HCT116 (cell line): ENCODE results near the gene SORCS2. TPM values are rescaled to one million over a fixed set of nuclear protein-coding genes. Genes with fewer than 3 reads are reported as not detected.

Source experiments
- ATAC-seq: fragments of 200-7000 bp; cut with Tn5 transposase; 2 replicates; pipeline ENCODE4 v1.9.1; 2020; ENCODE audit warnings: mild to moderate bottlenecking, moderate library complexity
- BruUV-seq: library from RNA; stranded (reverse); fragments of 400-500 nt; replicated peaks from 2 replicates; lab custom pipeline; 2021; lab: Mats Ljungman, UMichigan
- CTCF ChIA-PET: fragments of 300-600 bp; sonication (Branson Sonifier 250); formaldehyde crosslinking; loops from one replicate; lab custom pipeline; 2021; ENCODE audit warnings: antibody characterized with exemption; lab: Charles Lee
- POLR2A ChIA-PET: fragments of 300-600, 350-600 bp; sonication (Branson Sonifier 250); formaldehyde crosslinking; loops from one replicate; lab custom pipeline; 2021; ENCODE audit warnings: antibody characterized with exemption; lab: Charles Lee
- RAD21 ChIA-PET, 2 experiments: fragments of 300-600 bp; sonication (Branson Sonifier 250); formaldehyde crosslinking; loops; one replicate each; lab custom pipeline; 2023; ENCODE audit warnings: low total read pairs in 2 of 2; ENCODE audit not compliant: uncharacterized antibody in 2 of 2, unreplicated experiment in 2 of 2, low non-redundant PET in 1 of 2; lab: Charles Lee
- DNase-seq: peaks from one replicate; pipeline ENCODE4 v3.0.0-alpha.2; 2010; ENCODE audit warnings: low read depth, low spot score
- H2AFZ ChIP-seq: fragments of 200-600 bp; shearing (Covaris generic), sonication (generic); 2 replicates; pipeline ENCODE4 v1.6.1; 2017; ENCODE audit warnings: low read depth, mixed run types, mixed read lengths, antibody characterized with exemption, low read length; ENCODE audit not compliant: poor library complexity, severe bottlenecking
- H3K27ac ChIP-seq: 2 replicates; pipeline ENCODE4 v1.5.1; 2012; ENCODE audit warnings: low read depth, low read length
- H3K27me3 ChIP-seq: fragments of 200-600 bp; sonication (generic); 2 replicates; pipeline ENCODE4 v1.6.1; 2016; ENCODE audit warnings: mixed run types, low read length, mixed read lengths; ENCODE audit not compliant: insufficient read depth
- H3K36me3 ChIP-seq, 2 experiments: fragments of 200-500 bp in 1 of 2; fragments of 200-600 bp in 1 of 2; sonication (Bioruptor generic) in 1 of 2; sonication (generic) in 1 of 2; 2 replicates each; pipeline versions ENCODE4 v1.5.1 to v1.6.1; 2014 to 2016; ENCODE audit warnings: low read length in 2 of 2, inconsistent platforms in 1 of 2, mixed read lengths in 1 of 2, mixed run types in 1 of 2; ENCODE audit not compliant: insufficient read depth in 2 of 2, control insufficient read depth in 1 of 2
- H3K4me1 ChIP-seq, 2 experiments: fragments of 200-600 bp in 1 of 2; sonication (generic) in 1 of 2; 2 replicates each; pipeline versions ENCODE4 v1.5.1 to v1.6.1; 2012 to 2017; ENCODE audit warnings: low read length in 2 of 2, inconsistent platforms in 1 of 2, mild to moderate bottlenecking in 1 of 2, mixed read lengths in 1 of 2, mixed run types in 1 of 2, moderate library complexity in 1 of 2; ENCODE audit not compliant: insufficient read depth in 2 of 2, control insufficient read depth in 1 of 2
- H3K4me2 ChIP-seq: fragments of 200-600 bp; sonication (generic); 2 replicates; pipeline ENCODE4 v1.6.1; 2017; ENCODE audit warnings: mixed run types, low read length, mixed read lengths
- H3K4me3 ChIP-seq, 2 experiments: fragments of 200-600 bp in 1 of 2; sonication (generic) in 1 of 2; replicated peaks in 1 of 2; 2 replicates each; pipeline ENCODE4 v1.5.1; 2011 to 2016; ENCODE audit warnings: low read length in 2 of 2, control low read depth in 1 of 2, low read depth in 1 of 2, mild to moderate bottlenecking in 1 of 2, mixed read lengths in 1 of 2, mixed run types in 1 of 2
- H3K79me2 ChIP-seq: fragments of 200-600 bp; sonication (generic); 2 replicates; pipeline ENCODE4 v1.6.1; 2017; ENCODE audit warnings: mild to moderate bottlenecking, mixed run types, low read length, moderate library complexity, mixed read lengths; ENCODE audit not compliant: insufficient read depth
- H3K9ac ChIP-seq: fragments of 200-600 bp; sonication (generic); 2 replicates; pipeline ENCODE4 v1.6.1; 2016; ENCODE audit warnings: low read length, mixed read lengths
- H3K9me2 ChIP-seq: fragments of 200-600 bp; sonication (generic), shearing (Covaris generic); 2 replicates; pipeline ENCODE4 v1.6.1; 2017; ENCODE audit warnings: mixed run types, mild to moderate bottlenecking, moderate library complexity; ENCODE audit not compliant: insufficient read depth
- H3K9me3 ChIP-seq, 2 experiments: fragments of 200-500 bp in 1 of 2; fragments of 200-600 bp in 1 of 2; sonication (Bioruptor generic) in 1 of 2; sonication (generic) in 1 of 2; 2 replicates each; pipeline ENCODE4 v1.6.1; 2014 to 2017; ENCODE audit warnings: low read length in 2 of 2, mixed read lengths in 2 of 2, inconsistent platforms in 1 of 2, low read depth in 1 of 2, mild to moderate bottlenecking in 1 of 2, mixed run types in 1 of 2, moderate library complexity in 1 of 2; ENCODE audit not compliant: control insufficient read depth in 1 of 2, insufficient read depth in 1 of 2
- H4K20me1 ChIP-seq: fragments of 200-600 bp; sonication (generic), shearing (Covaris generic); 2 replicates; pipeline ENCODE4 v1.6.1; 2017; ENCODE audit warnings: mixed run types, mild to moderate bottlenecking, moderate library complexity; ENCODE audit not compliant: insufficient read depth
- CBX3 ChIP-seq: IDR thresholded peaks from 2 replicates; pipeline ENCODE4 v1.6.1; 2012; ENCODE audit warnings: low read depth
- EZH2 ChIP-seq: fragments of 200-600 bp; sonication (generic); IDR thresholded peaks from 2 replicates; pipeline ENCODE4 v1.6.1; 2017; ENCODE audit warnings: antibody characterized with exemption, mixed run types
- EZH2phosphoT487 ChIP-seq: fragments of 200-600 bp; IDR thresholded peaks from 2 replicates; pipeline ENCODE4 v1.6.1; 2018; ENCODE audit warnings: antibody characterized with exemption, borderline replicate concordance
- FOSL1 ChIP-seq: IDR thresholded peaks from 2 replicates; pipeline ENCODE4 v1.6.1; 2012; ENCODE audit warnings: low read depth
- JUND ChIP-seq: IDR thresholded peaks from 2 replicates; pipeline ENCODE4 v1.6.1; 2012
- POLR2A ChIP-seq: IDR thresholded peaks from 2 replicates; pipeline ENCODE4 v1.7.0; 2011; ENCODE audit warnings: borderline replicate concordance; ENCODE audit not compliant: insufficient read depth, insufficient read length; ENCODE audit errors: extremely low read depth
- POLR2AphosphoS5 ChIP-seq: IDR thresholded peaks from 2 replicates; pipeline ENCODE4 v1.6.1; 2011; ENCODE audit warnings: mild to moderate bottlenecking, low read depth, low read length, moderate library complexity
- RAD21 ChIP-seq: IDR thresholded peaks from 2 replicates; pipeline ENCODE4 v1.6.1; 2012; ENCODE audit warnings: low read depth, mild to moderate bottlenecking
- SP1 ChIP-seq: IDR thresholded peaks from 2 replicates; pipeline ENCODE4 v1.6.1; 2012; ENCODE audit warnings: low read depth
- TCF7L2 ChIP-seq: IDR thresholded peaks from 2 replicates; pipeline ENCODE4 v1.7.0; 2011; ENCODE audit warnings: borderline replicate concordance, inconsistent platforms; ENCODE audit not compliant: insufficient read depth, insufficient read length; ENCODE audit errors: extremely low read depth
- intact Hi-C: fragments of 100-400 bp; cut with micrococcal nuclease; formaldehyde crosslinking; loops from 2 replicates; pipeline ENCODE4 v1.10.0; 2022
- total RNA-seq: library from RNA; stranded (reverse); gene quantifications from one replicate; pipeline ENCODE4 v1.2.1, GENCODE V29; 2021; ENCODE audit not compliant: unreplicated experiment
- TF ChIP-seq, protein P1 (sequence below): IDR thresholded peaks from 2 replicates; pipeline ENCODE4 v1.6.1; 2012
- TF ChIP-seq, protein P2 (sequence below), 3 experiments: fragments of 200-600 bp in 1 of 3; sonication (generic) in 1 of 3; IDR thresholded peaks in 2 of 3; conservative IDR thresholded peaks in 1 of 3; 2 replicates each; pipeline ENCODE4 v1.5.1; 2012 to 2017; ENCODE audit warnings: low read depth in 2 of 3, low read length in 2 of 3, antibody characterized with exemption in 1 of 3, borderline replicate concordance in 1 of 3, control low read depth in 1 of 3, mild to moderate bottlenecking in 1 of 3, mixed read lengths in 1 of 3, mixed run types in 1 of 3, moderate library complexity in 1 of 3; ENCODE audit not compliant: insufficient read depth in 1 of 3

The SORCS2 gene
- total RNA-seq, 1 experiment from 2014 or later = 0.37 TPM

DNA sequence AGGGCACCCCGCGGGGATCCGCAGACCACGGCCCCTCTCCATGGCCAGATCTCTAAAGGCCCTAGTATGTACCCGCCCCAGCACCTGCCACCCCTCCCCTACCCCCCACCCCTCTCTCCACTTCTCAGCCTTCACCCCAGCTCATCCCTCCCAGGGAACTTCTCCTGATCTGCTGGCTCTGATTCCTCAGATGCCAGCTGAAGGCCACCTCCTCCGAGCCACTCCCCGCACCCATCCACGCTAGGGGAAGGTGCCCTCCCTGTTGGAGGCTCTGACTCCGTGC is 230.5 kb downstream of the SORCS2 start (continued):
- TF ChIP-seq, protein P1, sequence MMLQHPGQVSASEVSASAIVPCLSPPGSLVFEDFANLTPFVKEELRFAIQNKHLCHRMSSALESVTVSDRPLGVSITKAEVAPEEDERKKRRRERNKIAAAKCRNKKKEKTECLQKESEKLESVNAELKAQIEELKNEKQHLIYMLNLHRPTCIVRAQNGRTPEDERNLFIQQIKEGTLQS = no peak
- TF ChIP-seq RAD21 = no peak
- no peak for TF ChIP-seq EZH2phosphoT487
- no peak for TF ChIP-seq POLR2A
- TF ChIP-seq SP1 = no peak

DNA sequence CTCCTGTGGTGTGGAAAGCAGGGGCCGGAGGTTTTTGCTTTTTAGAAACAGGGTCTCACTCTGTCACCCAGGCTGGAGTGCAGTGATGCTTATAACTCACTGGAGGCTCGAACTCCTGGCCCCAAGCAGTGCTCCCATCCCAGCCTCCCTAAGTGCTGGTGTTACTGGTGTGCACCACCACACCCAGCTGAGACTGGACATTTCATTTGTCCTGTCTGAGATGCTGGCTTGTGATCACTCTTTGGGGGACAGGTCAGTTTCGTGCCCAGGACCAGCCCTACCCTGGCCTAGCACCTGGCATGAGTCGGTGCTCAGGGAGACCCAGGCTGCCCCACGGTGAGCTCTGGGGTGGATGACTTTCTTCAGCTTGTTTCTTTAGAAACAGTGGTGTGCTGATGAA is 231.1 kb downstream of the SORCS2 start:
- POLR2A ChIA-PET = no interaction called here
- Histone ChIP-seq H3K9me3 (no peaks in the 10 kb centered on the region; a peak in 1 of 4 replicates), H3K27me3 (no peaks in the 10 kb centered on the region), H4K20me1 (no peaks in the 10 kb centered on the region), H3K9ac (no peak overlapping the region), H3K4me2 (no peak overlapping the region), H3K9me2 (no peaks in the 10 kb centered on the region), H2AFZ (no peak overlapping the region), H3K4me3 (no peak overlapping the region), H3K4me1 (no peaks in the 10 kb centered on the region), H3K36me3 (no peaks in the 10 kb centered on the region), H3K27ac (no peak overlapping the region), H3K79me2 (no peaks in the 10 kb centered on the region)
- no TSS peak for BruUV-seq
- intact Hi-C loops = no loop called here
- ATAC-seq = no peak
- DNase-seq = no peak
- RAD21 ChIA-PET = no interaction called here
- CTCF ChIA-PET = no interaction called here
- TF ChIP-seq CBX3 (no peak), POLR2AphosphoS5 (no peak), JUND (no peak), TCF7L2 (no peak), SP1 (no peak), FOSL1 (no peak), EZH2 (no peak), RAD21 (no peak), EZH2phosphoT487 (no peak)
- TF ChIP-seq, protein P1 = no peak
- TF ChIP-seq, protein P2, sequence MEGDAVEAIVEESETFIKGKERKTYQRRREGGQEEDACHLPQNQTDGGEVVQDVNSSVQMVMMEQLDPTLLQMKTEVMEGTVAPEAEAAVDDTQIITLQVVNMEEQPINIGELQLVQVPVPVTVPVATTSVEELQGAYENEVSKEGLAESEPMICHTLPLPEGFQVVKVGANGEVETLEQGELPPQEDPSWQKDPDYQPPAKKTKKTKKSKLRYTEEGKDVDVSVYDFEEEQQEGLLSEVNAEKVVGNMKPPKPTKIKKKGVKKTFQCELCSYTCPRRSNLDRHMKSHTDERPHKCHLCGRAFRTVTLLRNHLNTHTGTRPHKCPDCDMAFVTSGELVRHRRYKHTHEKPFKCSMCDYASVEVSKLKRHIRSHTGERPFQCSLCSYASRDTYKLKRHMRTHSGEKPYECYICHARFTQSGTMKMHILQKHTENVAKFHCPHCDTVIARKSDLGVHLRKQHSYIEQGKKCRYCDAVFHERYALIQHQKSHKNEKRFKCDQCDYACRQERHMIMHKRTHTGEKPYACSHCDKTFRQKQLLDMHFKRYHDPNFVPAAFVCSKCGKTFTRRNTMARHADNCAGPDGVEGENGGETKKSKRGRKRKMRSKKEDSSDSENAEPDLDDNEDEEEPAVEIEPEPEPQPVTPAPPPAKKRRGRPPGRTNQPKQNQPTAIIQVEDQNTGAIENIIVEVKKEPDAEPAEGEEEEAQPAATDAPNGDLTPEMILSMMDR (IDR thresholded peaks at IDR 0.05 in 2 of 3, conservative IDR thresholded peaks at IDR 0.05 in 1 of 3; ENCODE audit: borderline replicate concordance in 1 of 3, insufficient read depth in 1 of 3, low read depth in 2 of 3, low read length in 2 of 3) = no peak
